Measurements from ENCODE around the gene ATP8A2.

DNA sequence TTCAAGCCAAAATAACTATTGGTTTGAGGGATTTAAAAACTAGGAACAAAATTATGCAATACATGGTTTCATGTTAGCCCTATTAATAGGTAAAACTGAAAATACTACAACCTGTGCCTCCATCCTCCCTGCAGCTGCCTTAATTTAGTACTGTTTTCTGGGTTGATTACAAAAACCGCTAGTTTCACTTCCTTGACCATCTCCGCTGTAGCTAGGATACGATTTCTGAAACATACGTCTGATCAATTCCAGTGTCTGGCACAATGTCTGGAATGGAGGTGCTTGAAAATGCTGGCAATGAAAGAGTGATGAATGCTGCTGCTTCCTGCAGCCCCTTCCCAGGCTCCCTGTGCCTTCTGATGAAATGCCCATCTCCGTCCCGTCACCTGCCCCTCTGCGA lies 406.6 kb downstream of the ATP8A2 start:
- TF ChIP-seq, protein P1, sequence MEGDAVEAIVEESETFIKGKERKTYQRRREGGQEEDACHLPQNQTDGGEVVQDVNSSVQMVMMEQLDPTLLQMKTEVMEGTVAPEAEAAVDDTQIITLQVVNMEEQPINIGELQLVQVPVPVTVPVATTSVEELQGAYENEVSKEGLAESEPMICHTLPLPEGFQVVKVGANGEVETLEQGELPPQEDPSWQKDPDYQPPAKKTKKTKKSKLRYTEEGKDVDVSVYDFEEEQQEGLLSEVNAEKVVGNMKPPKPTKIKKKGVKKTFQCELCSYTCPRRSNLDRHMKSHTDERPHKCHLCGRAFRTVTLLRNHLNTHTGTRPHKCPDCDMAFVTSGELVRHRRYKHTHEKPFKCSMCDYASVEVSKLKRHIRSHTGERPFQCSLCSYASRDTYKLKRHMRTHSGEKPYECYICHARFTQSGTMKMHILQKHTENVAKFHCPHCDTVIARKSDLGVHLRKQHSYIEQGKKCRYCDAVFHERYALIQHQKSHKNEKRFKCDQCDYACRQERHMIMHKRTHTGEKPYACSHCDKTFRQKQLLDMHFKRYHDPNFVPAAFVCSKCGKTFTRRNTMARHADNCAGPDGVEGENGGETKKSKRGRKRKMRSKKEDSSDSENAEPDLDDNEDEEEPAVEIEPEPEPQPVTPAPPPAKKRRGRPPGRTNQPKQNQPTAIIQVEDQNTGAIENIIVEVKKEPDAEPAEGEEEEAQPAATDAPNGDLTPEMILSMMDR (conservative IDR thresholded peaks at IDR 0.05; ENCODE audit: low read length): no peak
- TF ChIP-seq EZH2phosphoT487 (IDR thresholded peaks at IDR 0.05; ENCODE audit: borderline replicate concordance, low read depth, low read length): no peak

Measured in OCI-LY7 (cell line).